ENCODE data around the gene ALG10. TPM values are rescaled to one million over a fixed set of nuclear protein-coding genes. Genes with fewer than 3 reads are reported as not detected.

Gene ALG10, protein sequence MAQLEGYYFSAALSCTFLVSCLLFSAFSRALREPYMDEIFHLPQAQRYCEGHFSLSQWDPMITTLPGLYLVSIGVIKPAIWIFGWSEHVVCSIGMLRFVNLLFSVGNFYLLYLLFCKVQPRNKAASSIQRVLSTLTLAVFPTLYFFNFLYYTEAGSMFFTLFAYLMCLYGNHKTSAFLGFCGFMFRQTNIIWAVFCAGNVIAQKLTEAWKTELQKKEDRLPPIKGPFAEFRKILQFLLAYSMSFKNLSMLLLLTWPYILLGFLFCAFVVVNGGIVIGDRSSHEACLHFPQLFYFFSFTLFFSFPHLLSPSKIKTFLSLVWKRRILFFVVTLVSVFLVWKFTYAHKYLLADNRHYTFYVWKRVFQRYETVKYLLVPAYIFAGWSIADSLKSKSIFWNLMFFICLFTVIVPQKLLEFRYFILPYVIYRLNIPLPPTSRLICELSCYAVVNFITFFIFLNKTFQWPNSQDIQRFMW
- total RNA-seq (ENCODE audit: low replicate concordance), result 4.9 and 6.3 TPM in 2 replicates

DNA sequence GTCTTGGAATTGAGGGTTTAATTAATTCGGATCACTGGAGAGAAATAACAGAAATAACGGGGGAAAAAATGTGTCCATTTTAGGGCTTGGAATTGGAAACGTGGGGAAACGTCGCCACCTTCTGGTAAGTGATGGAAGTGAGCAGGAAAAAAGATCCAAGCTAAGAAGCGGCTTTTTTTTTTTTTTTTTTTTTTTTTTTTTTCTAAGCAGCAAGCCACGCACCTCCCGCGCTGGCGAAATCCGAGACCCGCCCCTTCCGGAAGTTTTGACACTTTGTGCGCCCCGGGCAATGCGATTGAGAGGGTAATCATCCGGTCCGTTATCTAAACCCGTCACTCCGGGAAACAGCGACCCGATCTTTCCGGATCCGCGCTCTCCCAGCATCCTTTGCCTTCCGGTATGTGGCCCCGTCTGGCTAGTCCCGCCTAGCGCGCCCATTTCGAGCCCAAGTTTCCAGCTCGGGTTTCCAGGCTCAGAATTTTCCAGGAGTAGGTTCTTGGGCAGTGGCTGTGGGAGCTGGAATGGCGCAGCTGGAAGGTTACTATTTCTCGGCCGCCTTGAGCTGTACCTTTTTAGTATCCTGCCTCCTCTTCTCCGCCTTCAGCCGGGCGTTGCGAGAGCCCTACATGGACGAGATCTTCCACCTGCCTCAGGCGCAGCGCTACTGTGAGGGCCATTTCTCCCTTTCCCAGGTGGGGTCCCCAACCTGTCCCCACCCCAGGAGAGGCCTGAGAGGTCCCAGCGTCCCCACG is at the start of gene ALG10:
Gene ALG10, plus strand, starts transcription at position 418 of the 752 bp plus-strand sequence. Its CDS starts 104 bp downstream, at position 522.

